AG09309 (cell line): ENCODE data around the gene FCHSD1.
A peak's percentile ranks its signal among the peaks of the same experiment; 100 is the strongest.

ENCODE experiments used
- DNase-seq: peaks from one replicate; pipeline ENCODE4 v3.0.0-alpha.2; 2010; ENCODE audit warnings: low read depth
- H3K4me3 ChIP-seq: 2 replicates; pipeline ENCODE4 v1.5.1; 2011; ENCODE audit warnings: mild to moderate bottlenecking, low read depth, low read length, moderate library complexity; ENCODE audit not compliant: control insufficient read depth
- CTCF ChIP-seq: IDR thresholded peaks from 2 replicates; pipeline ENCODE4 v1.5.1; 2011; ENCODE audit warnings: mild to moderate bottlenecking, low read depth, low read length, inconsistent platforms; ENCODE audit not compliant: insufficient read depth, control insufficient read depth; ENCODE audit errors: missing control alignments

The FCHSD1 gene

GRCh38 chr5:141681695-141682641 lies 30.8 kb upstream of the FCHSD1 start, which contains the start of gene ARAP3:
Gene ARAP3 (minus strand): TSS chr5:141682230. CDS start chr5:141680486, 1,744 bp downstream.
- H3K4me3 ChIP-seq, result peak within 1 kb of the TSS; percentile 38
- no peak for TF ChIP-seq CTCF
- no peak for DNase-seq

GRCh38 chr5:141681295-141681694 lies 30.1 kb upstream of the FCHSD1 start:
- peak overlapping the region; percentile 38 for H3K4me3 ChIP-seq
- no peak for DNase-seq
- TF ChIP-seq CTCF, result no peak

- no peak for TF ChIP-seq CTCF
- no peak overlapping the region for H3K4me3 ChIP-seq
- DNase-seq, result no peak
Measured at GRCh38 chr5:141680751-141681201, 29.6 kb upstream of the FCHSD1 start.

DNA sequence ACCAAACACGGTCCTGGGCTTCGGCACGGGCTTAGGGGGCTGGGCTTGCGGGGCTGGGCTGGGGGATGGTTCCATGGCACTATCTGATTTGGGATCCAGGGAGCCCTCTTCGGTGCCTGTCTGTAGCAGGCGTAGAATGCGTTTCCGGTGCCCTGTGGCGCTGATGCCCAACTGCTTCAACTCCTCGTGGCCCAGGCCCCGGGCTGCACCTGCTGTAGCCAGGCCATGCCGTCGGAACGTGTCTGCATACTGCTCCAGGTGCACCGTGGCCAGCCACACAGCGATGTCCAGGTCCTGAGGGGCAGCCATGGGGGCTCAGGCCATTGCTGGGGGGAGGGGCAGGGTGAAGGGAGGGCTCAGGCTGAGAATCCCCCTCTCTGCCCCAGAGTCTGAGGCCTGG lies 29.0 kb upstream of the FCHSD1 start:
- no peak for TF ChIP-seq CTCF
- no peak for DNase-seq
- H3K4me3 ChIP-seq, result no peak overlapping the region

DNA sequence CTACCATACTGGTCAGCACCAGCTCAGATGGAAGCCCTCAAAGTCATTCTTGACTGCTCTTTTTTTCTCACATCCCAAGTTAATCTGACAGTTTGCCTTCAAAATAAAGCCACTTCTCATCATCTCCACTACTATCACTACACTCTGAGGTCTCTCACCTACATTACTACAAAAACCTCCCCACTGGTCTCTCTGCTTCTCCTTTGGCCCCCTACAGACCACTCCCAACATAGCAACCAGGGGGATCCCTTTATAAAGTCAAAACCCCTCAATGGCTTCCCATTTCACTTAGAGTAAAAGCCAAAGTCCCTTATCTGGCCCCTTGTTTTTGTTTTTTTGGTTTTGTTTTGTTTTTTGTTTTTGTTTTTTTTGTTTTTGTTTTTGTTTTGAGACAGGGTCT lies 26.2 kb upstream of the FCHSD1 start:
- peak; percentile 5 for TF ChIP-seq CTCF
- no peak overlapping the region for H3K4me3 ChIP-seq
- no peak for DNase-seq

DNA sequence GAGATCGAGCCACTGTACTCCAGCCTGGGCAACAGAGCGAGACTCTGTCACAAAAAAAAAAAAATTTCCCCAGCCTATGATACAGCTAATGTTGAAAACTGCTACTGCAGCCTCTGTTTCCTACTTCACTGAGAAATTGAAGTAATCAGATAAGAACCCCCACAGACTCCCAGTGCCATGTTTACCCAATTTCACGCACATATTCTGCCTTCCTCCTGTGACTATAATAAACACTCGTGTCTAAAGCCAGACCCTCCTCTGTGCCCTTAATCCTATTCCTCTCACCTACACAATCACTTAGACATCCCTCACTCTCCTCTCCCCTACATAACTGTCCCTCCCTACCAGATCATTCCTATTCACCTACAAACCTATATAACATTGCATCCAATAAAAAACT lies 24.5 kb upstream of the FCHSD1 start:
- no peak for DNase-seq
- H3K4me3 ChIP-seq, result no peak overlapping the region
- no peak for TF ChIP-seq CTCF
